ENCODE results near the gene SERPINE1.

The SERPINE1 gene

DNA sequence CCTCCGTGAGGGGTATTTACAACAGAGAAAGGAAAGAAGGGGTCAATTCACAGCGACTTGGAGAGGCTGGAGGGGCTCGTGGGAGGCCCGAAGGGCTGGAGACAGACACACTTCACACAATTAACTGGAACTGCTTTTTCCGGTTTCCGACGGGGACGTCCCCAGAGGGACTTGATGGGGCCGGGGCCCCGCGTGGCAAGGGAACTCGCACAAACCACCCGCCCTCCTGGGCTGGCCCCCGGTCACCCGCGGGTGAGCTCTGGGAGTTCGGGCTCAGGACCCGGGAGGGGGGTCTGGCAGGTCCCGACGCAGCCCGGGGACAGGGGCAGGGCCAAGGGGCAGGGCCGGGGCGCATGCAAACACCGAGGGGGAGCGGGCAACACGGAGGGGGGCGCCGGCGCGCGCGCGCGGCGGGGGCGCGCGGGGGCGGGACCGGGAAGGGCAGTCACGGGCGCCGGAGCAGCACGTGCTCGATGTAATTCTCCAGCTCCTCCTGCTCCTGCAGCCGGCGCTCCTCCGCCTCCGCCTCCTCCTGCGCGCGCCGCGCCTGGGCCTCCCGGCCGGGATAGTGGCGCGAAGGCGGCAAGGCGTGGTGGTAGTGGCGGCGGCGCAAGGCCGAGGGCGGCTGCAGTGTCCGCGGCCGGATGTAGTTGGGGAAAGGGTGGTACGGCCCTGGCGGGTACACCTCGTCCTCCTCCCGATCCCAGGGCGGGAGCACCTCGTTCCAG, 35.8 kb downstream of the SERPINE1 start:
- peak; percentile 38 to 52 for DNase-seq
- no peak for TF ChIP-seq POLR2A (IDR thresholded peaks at IDR 0.05; ENCODE audit: low read length)
- no peak for TF ChIP-seq GATA1 (IDR thresholded peaks at IDR 0.05; ENCODE audit: low read depth, low read length)

DNA sequence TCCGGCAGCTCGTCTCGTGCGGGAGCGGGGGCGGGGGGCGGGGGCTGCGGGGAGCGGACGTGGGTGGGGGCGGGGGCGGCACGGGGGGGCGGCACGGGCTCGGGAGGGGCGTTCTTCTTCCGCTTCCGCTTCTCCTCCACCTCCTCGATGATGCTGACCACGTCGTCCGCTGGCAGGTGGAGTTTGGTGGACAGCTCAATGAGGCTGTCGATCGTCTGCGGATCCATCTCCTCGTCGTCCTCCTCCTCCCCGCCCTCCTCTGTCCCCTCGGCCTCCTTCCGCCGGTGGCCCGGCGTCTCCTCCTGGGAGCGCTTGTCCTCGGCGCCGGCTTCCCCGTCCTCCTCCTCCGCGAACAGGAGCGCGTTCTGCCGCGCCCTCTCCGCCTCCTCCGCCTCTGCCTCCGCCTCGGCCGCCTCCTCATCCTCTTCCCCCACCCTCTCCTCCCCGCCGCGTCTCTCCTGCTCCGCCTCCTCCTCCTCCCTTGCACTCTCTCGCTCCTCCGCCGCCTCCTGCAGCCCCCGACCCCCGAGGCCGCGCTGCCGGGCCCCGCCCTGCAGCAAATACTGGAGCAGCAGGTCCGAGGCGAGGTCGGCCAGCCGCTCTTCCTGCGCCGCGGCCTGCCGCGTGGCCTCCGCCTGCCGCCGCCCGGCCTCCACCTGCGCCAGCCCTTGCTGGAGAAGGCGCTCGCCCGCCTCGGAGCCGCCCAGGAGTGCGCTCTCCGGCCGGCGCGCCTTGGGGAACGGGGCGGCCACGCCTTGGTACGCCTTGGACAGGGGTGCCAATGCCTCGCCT, 36.6 kb downstream of the SERPINE1 start:
- no peak for TF ChIP-seq GATA1 (IDR thresholded peaks at IDR 0.05; ENCODE audit: low read depth, low read length)
- TF ChIP-seq POLR2A (IDR thresholded peaks at IDR 0.05; ENCODE audit: low read length): no peak
- DNase-seq: peak in 1 of 2 experiments; percentile 17

DNA sequence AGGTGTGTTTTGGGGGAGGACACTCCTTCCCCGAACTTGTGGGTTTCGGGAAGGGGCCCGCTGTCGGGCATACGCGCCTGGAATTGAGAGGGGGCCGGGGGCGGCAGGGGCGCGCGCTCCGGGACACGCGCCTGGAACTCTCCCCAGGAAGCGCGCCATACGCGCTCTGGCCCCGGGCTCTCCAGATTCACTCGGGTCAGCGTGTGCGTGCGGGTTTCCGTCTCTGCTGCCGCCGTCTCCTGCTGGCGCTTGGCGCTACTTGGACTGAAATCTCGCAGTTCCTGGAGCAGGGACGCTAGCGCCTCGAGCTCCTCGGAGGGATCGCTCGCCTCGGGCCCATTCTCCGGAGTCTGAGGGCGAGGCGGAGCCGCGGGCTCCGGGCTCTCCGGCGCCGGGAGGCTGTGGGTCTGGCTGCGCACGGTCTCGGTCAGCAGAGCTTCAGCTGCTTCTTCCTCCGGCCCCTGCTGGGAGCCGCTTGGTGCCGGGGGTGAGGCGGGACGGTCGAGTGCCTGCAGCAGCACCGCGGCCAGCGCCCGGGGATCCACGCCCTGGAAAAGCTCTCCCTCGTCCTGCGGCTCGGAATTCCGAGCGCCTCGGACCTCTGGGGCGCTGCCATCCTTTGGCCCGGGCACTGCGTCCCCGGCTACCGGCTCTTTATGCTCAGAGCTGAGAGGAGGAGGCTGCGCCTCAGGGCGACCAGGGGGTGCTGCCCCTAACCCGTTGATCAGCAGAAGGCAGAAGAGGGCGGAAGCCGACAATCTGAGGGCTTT, 37.4 kb downstream of the SERPINE1 start:
- no peak for TF ChIP-seq GATA1 (IDR thresholded peaks at IDR 0.05; ENCODE audit: low read depth, low read length)
- no peak for TF ChIP-seq POLR2A (IDR thresholded peaks at IDR 0.05; ENCODE audit: low read length)
- peak in 1 of 2 experiments; percentile 20 for DNase-seq

DNA sequence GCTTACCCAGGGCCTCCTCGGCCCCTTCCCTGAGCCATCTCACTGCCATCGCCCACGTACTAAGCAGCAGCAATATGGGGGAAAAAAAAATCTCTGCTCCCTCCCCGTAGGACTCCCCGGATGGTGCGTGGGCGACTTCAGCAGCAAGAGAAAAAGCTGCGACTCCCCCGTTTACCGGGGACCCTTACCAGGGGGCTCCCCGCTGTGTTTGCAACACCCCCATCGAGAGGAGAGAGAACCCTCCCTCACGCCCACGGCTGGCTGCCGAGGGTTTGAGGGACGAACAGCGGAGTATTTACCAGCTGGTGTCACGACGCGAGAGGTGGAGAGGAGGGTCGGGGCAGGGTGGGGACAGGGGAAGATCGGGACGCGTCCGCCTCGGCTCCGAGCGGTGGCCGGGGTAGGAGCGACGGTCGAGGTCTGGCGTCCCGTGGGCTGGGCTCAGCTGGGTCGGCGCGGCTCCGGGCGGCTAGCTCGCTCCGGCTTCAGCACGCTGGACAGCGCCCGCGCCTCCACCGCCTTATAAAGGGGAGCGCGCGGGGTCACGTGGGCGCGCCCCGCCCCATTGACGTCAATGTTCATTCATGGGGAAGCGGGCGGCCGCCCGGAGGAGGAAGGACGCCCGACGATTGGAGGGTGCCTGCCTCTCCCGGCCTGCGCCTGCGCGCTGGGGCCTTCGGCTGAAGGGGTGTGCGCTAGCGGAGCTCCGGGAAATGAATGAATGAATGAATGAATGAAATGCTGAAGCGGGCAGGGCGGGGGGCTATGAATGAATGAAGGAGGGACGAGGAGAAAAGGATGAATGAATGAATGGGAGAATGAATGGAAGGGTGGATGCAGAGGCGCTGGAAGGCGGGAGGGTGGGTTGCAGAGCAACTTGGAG, 38.4 kb downstream of the SERPINE1 start, which contains the start of gene VGF:
Gene VGF, minus strand, starts transcription at position 495 of the 883 bp plus-strand sequence. CDS start 726 bp downstream, outside the sequence.
- peak; percentile 92 to 95 for DNase-seq
- TF ChIP-seq GATA1 (IDR thresholded peaks at IDR 0.05; ENCODE audit: low read depth, low read length) (no peak), POLR2A (IDR thresholded peaks at IDR 0.05; ENCODE audit: low read length) (no peak)

DNA sequence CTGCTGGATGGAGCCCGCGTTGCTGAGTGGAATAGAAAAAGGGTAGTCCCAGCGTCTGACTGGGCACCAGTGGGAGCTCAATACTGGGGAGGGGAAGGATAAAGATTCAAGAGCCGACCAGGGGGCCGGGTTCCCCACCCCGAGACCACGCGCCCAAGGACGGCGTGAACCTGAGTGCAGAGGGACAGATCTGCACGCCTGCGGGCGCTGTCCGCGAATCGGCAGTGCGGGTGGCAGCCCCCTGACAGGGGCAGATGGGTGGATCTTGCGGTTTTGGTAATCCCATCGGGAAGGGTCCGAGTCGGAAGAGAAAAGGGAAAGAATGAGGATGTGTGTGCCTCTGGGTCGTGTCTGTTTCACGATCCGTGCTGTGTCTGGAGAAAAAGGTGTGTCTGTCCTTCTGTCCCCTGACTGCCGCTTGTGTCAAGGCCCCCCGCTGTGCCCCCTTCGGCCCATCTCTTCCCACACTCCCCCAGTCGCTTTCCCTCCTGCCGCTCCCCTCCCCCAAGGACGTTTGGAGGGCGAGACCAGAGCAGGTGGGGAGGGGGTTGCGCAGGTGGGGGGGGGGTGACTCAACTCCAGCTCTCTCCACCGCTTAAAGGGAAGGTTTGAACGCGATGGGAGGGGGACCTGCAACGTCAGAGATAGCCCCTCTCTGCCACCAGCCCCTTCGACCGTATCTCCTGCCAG, 39.2 kb downstream of the SERPINE1 start:
- TF ChIP-seq POLR2A (IDR thresholded peaks at IDR 0.05; ENCODE audit: low read length): no peak
- no peak for TF ChIP-seq GATA1 (IDR thresholded peaks at IDR 0.05; ENCODE audit: low read depth, low read length)
- no peak for DNase-seq

DNA sequence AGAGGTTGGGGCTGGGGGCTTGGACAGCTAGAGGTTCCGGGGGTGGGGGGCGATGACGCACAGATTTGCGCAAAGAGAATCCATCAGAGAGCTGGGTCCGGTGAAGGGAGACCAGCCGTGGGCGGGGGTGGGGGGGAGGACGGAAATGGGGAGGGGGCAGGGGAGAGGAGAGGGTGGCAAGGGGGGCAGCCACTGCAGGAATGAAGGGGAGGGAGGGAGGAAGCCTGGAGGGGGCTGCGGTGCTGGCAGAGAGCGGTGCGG, 39.7 kb downstream of the SERPINE1 start:
- no peak for DNase-seq
- TF ChIP-seq POLR2A (IDR thresholded peaks at IDR 0.05; ENCODE audit: low read length): no peak
- no peak for TF ChIP-seq GATA1 (IDR thresholded peaks at IDR 0.05; ENCODE audit: low read depth, low read length)

DNA sequence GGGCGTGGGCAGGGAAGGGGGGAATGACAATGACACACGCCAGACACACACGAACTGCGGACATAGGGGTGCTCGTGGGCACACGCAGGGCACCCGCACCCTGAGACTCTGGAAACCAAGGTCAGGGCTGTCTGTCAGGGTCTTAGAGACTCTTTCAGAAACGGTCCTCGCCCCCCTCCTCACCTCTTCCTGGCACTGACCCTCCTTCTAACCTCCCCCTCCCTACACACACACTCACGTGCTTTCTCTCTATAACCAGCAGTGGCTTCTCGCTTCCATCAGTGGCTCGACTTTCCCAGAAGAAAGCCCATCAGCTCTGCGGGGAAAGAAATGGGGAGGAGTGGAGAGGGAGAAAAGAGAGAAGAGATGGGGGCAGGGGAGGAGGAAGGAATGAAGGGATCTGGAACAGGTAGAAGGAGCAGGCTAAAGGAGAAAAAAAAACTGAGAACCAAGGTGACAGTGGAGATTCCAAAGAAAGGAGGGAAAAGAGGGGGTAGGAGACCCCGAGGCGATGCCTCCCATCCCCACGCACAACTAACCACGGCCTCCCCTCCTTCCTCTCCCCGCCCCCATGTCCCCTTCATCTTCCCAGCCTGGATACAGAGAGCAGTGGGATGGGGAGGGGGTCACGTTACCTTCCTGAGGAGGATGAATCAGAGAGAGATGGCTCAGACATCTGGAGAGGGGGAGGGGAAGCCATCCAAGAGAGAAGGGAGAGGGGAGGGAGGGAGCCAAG, 40.2 kb downstream of the SERPINE1 start:
- TF ChIP-seq GATA1 (IDR thresholded peaks at IDR 0.05; ENCODE audit: low read depth, low read length) (no peak), POLR2A (IDR thresholded peaks at IDR 0.05; ENCODE audit: low read length) (no peak)
- DNase-seq: no peak

DNA sequence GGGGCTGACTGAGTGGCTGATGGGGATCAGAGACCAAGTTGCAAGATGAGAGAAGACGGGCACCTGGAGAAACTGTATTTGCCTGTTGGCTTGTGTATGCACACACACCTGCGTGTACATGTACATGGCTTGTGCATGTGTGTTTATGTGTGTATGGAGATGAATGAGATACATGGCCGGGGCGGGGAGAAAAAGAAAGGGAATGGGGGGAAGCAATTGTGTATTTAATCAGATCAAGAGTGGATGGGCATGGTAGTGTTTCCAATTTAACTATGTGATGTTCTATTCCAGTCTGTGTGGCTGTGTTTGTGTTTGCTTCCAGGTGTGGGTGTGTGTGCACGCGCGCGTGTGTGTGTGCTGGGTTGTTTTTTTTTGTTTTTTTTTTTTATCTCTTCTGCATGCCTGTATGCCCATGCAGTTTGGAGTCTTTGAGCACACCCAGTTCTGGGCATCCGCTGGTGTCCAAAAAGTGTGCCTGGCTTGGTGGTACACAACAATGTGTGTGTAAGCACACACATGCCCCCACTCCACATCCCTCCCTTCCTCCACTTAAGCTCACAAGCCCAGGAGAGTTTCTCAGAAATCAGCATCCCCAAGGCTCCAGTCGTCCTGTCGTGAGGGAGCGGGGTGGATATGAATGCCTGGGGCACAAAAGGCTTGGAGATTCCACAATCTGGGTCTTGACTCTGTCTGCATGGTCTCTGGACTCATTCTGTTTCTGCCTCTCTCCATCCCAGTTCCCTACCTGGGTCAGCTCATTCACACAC, 40.9 kb downstream of the SERPINE1 start:
- DNase-seq: no peak
- no peak for TF ChIP-seq POLR2A (IDR thresholded peaks at IDR 0.05; ENCODE audit: low read length)
- no peak for TF ChIP-seq GATA1 (IDR thresholded peaks at IDR 0.05; ENCODE audit: low read depth, low read length)

DNA sequence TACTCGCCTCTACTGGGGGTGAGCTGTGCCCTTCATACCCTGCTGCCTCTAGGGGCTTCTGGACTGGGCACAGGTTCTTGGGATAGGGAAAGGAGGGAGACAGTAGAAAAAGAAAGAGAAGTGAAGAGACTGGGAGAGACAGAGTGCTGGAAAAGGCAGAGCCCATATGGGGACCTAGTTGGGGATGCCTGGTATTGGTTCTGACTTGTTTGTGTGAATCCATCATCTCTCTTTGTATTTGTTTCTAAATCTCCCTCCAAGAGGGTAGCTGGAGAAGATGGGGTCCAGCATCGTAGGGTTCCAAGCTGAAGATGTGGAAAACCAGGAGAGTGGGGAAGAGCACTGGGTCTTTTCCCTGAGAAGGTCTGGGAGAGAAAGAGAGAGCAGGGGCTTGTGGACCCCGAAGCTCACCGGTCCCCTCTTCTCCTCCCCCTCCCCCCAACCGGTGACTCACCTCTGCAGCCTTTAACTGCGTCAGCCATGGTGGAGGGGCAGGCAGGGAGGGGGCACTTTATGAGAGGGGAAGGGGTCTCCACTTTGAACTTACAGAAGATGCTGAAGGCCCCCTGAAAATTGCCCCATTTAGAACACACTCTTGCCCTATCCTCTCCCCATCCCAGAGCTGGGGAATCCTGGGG, 41.6 kb downstream of the SERPINE1 start:
- DNase-seq: no peak
- TF ChIP-seq GATA1 (IDR thresholded peaks at IDR 0.05; ENCODE audit: low read depth, low read length) (no peak), POLR2A (IDR thresholded peaks at IDR 0.05; ENCODE audit: low read length) (no peak)

DNA sequence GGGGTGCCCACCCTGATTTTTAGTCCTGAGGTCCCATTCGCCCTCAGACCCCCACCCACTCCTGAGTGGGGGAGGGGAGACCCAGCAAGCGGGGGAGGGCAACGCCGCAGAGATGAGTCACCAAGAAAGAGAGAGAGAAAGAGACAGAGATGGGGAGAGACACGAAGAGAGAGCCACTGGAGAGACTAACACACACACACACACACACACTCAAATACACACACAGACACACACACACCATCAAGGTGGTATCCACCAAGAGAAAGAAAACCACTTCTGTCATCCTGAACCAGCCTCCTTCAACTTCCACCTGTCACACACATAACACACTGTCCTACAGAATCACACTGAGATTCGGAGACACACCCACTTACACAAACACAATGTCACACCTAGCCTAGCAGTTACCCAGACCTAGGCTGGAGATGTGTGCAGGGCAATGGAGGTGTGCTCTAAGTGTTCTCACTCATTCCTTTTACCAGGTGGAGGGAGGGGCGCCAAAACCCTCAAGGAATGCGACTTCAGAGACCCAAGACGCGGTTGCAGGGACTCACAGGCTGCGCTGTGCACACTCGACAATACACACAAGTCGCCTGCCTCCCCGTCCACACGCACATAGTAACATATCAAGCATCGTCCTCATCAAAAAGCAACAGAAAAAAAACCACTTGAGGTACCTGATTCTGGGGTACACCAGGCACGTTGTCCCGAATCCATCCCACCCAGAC, 42.4 kb downstream of the SERPINE1 start:
- DNase-seq: no peak

More for the DNA sequence above, 42.4 kb downstream of the SERPINE1 start:
- no peak for TF ChIP-seq POLR2A (IDR thresholded peaks at IDR 0.05; ENCODE audit: low read length)
- no peak for TF ChIP-seq GATA1 (IDR thresholded peaks at IDR 0.05; ENCODE audit: low read depth, low read length)
